ENCODE results near the gene GEMIN7. TPM values are rescaled to one million over a fixed set of nuclear protein-coding genes. Genes with fewer than 3 reads are reported as not detected.

GEMIN7 gene
- total RNA-seq: 10 to 100 TPM; 11.2 to 16.0 TPM

- H3K4me3 ChIP-seq: peak within 1 kb of the TSS; percentile 89
- H3K9me3 ChIP-seq: no peaks in the 10 kb centered on the region
- no peak within 1 kb of the TSS for H3K27ac ChIP-seq
- H3K4me1 ChIP-seq (ENCODE audit: control insufficient read depth in 1 of 2, low read depth in 2 of 2): peaks cover 16 to 33% of the 10 kb centered on the region in 2 donors
- DNase-seq (ENCODE audit: low spot score): no peak
- H3K27me3 ChIP-seq (replicated peaks; ENCODE audit: insufficient read depth): no peaks in the 10 kb centered on the region
- peak; percentile 21 for ATAC-seq (ENCODE audit: insufficient number of reproducible peaks, low FRiP score, low read depth)
- TF ChIP-seq CTCF (IDR thresholded peaks at IDR 0.05): peak; percentile 39
- peaks cover 7% of the 10 kb centered on the region for H3K36me3 ChIP-seq
Observed at GRCh38 chr19:45079063-45079910, at the start of gene GEMIN7. GEMIN7 (plus strand) TSS chr19:45079260; CDS start chr19:45090115, 10,855 bp downstream.

GRCh38 chr19:45030825-45031224 lies 48.2 kb upstream of the GEMIN7 start:
- Histone ChIP-seq H3K27me3 (replicated peaks; ENCODE audit: insufficient read depth) (no peaks in the 10 kb centered on the region), H3K4me1 (ENCODE audit: control insufficient read depth in 1 of 2, low read depth in 2 of 2) (no peaks in the 10 kb centered on the region), H3K36me3 (peaks cover 32% of the 10 kb centered on the region), H3K9me3 (no peaks in the 10 kb centered on the region), H3K4me3 (no peak overlapping the region), H3K27ac (no peak overlapping the region)
- no peak for TF ChIP-seq CTCF (IDR thresholded peaks at IDR 0.05)
- no peak for ATAC-seq (ENCODE audit: insufficient number of reproducible peaks, low FRiP score, low read depth)
- DNase-seq (ENCODE audit: low spot score): no peak

- ATAC-seq (ENCODE audit: insufficient number of reproducible peaks, low FRiP score, low read depth) (no peak), DNase-seq (ENCODE audit: low spot score) (no peak)
- Histone ChIP-seq H3K27ac (no peak overlapping the region), H3K27me3 (replicated peaks; ENCODE audit: insufficient read depth) (no peaks in the 10 kb centered on the region), H3K4me3 (no peak overlapping the region), H3K4me1 (ENCODE audit: control insufficient read depth in 1 of 2, low read depth in 2 of 2) (no peaks in the 10 kb centered on the region), H3K36me3 (peaks cover 29% of the 10 kb centered on the region), H3K9me3 (no peaks in the 10 kb centered on the region)
- no peak for TF ChIP-seq CTCF (IDR thresholded peaks at IDR 0.05)
Observed at GRCh38 chr19:45032421-45032820, 46.6 kb upstream of the GEMIN7 start.

- H3K27me3 ChIP-seq (replicated peaks; ENCODE audit: insufficient read depth): no peaks in the 10 kb centered on the region
- DNase-seq (ENCODE audit: low spot score) (no peak), ATAC-seq (ENCODE audit: insufficient number of reproducible peaks, low FRiP score, low read depth) (no peak)
- peaks cover 21% of the 10 kb centered on the region for H3K36me3 ChIP-seq
- no peak overlapping the region for H3K4me3 ChIP-seq
- H3K4me1 ChIP-seq (ENCODE audit: control insufficient read depth in 1 of 2, low read depth in 2 of 2): peaks cover 19 to 21% of the 10 kb centered on the region in 2 donors
- H3K9me3 ChIP-seq: no peaks in the 10 kb centered on the region
- TF ChIP-seq CTCF (IDR thresholded peaks at IDR 0.05): no peak
- no peak overlapping the region for H3K27ac ChIP-seq
Observed at GRCh38 chr19:45035755-45036154, 43.3 kb upstream of the GEMIN7 start.

GRCh38 chr19:45037393-45038169 lies 41.5 kb upstream of the GEMIN7 start:
- no peak for TF ChIP-seq CTCF (IDR thresholded peaks at IDR 0.05)
- Histone ChIP-seq H3K36me3 (peaks cover 30% of the 10 kb centered on the region), H3K4me1 (ENCODE audit: control insufficient read depth in 1 of 2, low read depth in 2 of 2) (peaks cover 24 to 35% of the 10 kb centered on the region in 2 donors), H3K9me3 (no peaks in the 10 kb centered on the region), H3K27ac (no peak overlapping the region), H3K4me3 (peak overlapping the region; percentile 91), H3K27me3 (replicated peaks; ENCODE audit: insufficient read depth) (no peaks in the 10 kb centered on the region)
- DNase-seq (ENCODE audit: low spot score): no peak
- ATAC-seq (ENCODE audit: insufficient number of reproducible peaks, low FRiP score, low read depth): no peak

Data from thoracic aorta (tissue), 2 donors.